ES-I3 (cell line): ENCODE measurements around the gene AVEN.
"Not testable (repeated sequence)": the region's sequence is repeated elsewhere in the genome, so short reads cannot be mapped to it uniquely, and the experiment has no call there.

ENCODE experiments used
- H3K36me3 ChIP-seq: 2 replicates; pipeline ENCODE4 v1.6.1; 2013; ENCODE audit warnings: mild to moderate bottlenecking, low read length, control low read depth, moderate library complexity; ENCODE audit not compliant: insufficient read depth
- H3K4me1 ChIP-seq: 2 replicates; pipeline ENCODE4 v1.6.1; 2013; ENCODE audit warnings: mild to moderate bottlenecking, control low read depth, low read length; ENCODE audit not compliant: insufficient read depth
- H3K9ac ChIP-seq: 2 replicates; pipeline ENCODE4 v1.6.1; 2013; ENCODE audit warnings: low read depth, mild to moderate bottlenecking, low read length, moderate library complexity
- H3K9me3 ChIP-seq: 2 replicates; pipeline ENCODE4 v1.6.1; 2013; ENCODE audit warnings: mild to moderate bottlenecking, low read length, moderate library complexity; ENCODE audit not compliant: control insufficient read depth, insufficient read depth

The AVEN gene

DNA sequence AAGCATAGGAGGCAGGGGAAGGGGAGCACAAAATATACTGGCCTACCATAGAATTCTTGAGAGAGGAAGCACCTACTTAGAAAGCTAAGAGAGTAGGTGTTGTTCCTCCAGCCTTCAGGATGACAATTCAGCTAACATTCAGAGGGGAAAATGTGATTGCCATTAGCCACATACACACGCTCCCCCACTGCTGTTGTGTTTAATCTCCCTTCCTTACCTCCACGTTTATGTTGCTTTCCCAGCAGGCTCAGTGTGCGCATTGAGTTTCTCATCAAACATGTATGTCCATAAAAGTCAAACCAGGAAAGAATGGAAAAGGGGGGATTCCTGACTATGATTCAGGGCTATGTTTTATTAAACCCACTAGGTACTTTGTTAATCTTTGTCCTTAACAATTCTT, 215.9 kb downstream of the AVEN start:
- Histone ChIP-seq H3K9me3 (no peaks in the 10 kb centered on the region), H3K36me3 (no peaks in the 10 kb centered on the region), H3K9ac (no peak overlapping the region), H3K4me1 (no peaks in the 10 kb centered on the region)

DNA sequence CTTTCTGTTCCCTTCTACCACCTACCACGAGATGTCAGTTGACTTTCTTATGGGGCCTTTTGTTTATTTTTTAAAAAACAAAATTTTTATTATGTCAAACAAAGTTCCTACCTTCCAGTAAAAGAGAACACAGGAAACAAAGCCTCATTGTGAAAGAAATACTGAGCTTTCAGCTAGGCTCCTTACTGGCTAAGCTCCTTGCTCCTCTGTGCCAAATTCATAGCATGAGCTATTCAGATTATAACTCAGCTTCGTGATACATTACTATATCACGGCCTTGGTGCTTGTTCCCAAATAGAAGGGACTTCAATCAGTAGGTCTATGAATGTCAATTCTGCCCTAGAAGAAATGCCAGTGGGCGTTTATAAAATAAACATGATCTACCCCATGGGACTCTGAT, 216.5 kb downstream of the AVEN start:
- H3K4me1 ChIP-seq = no peaks in the 10 kb centered on the region
- no peaks in the 10 kb centered on the region for H3K9me3 ChIP-seq
- no peak overlapping the region for H3K9ac ChIP-seq
- no peaks in the 10 kb centered on the region for H3K36me3 ChIP-seq

DNA sequence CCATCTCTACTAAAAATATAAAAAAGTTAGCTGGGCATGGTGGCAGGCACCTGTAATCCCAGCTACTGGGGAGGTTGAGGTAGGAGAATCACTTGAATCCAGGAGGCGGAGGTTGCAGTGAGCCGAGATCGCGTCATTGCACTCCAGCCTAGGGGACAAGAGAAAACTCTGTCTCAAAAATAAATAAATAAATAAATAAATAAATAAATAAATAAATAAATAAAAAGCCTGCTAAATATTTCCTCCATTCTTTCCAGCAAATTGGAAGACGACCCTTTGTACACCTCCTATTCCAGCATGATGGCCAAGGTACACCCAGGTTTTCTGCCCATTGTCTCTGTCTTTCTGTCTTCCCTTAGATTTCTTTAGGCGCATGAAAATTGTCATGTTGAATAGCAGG, 219.5 kb downstream of the AVEN start:
- H3K9ac ChIP-seq, H3K4me1 ChIP-seq, H3K9me3 ChIP-seq, H3K36me3 ChIP-seq: not testable (repeated sequence)
